ENCODE data around the gene SPIB.
"Not testable (repeated sequence)": the region's sequence is repeated elsewhere in the genome, so short reads cannot be mapped to it uniquely, and the experiment has no call there.

SPIB gene

GRCh38 chr19:50418176-50419021 is at the start of gene SPIB:
SPIB (plus strand) TSS chr19:50418938; CDS start chr19:50418963, 25 bp downstream.
- no peak for DNase-seq (ENCODE audit: low read depth in 2 of 2)

- DNase-seq (ENCODE audit: low read depth in 2 of 2): no peak
Measured at GRCh38 chr19:50371914-50372475, 46.7 kb upstream of the SPIB start.

GRCh38 chr19:50376166-50377050 is 42.3 kb upstream of the SPIB start, which contains the start of gene NR1H2:
NR1H2 (plus strand) TSS chr19:50376457; CDS start chr19:50377606, 1,149 bp downstream.
- peak; percentile 89 to 90 for DNase-seq (ENCODE audit: low read depth in 2 of 2)

- DNase-seq (ENCODE audit: low read depth in 2 of 2): no peak
Measured at GRCh38 chr19:50377051-50377461, 41.7 kb upstream of the SPIB start.

GRCh38 chr19:50377517-50377916 is 41.2 kb upstream of the SPIB start:
- DNase-seq (ENCODE audit: low read depth in 2 of 2): no peak

- no peak for DNase-seq (ENCODE audit: low read depth in 2 of 2)
Measured at GRCh38 chr19:50378169-50378862, 40.4 kb upstream of the SPIB start.

GRCh38 chr19:50378863-50379236 is 39.9 kb upstream of the SPIB start:
- no peak for DNase-seq (ENCODE audit: low read depth in 2 of 2)

GRCh38 chr19:50379602-50380001 is 39.1 kb upstream of the SPIB start:
- no peak for DNase-seq (ENCODE audit: low read depth in 2 of 2)

GRCh38 chr19:50380137-50380536 is 38.6 kb upstream of the SPIB start:
- no peak for DNase-seq (ENCODE audit: low read depth in 2 of 2)

- no peak for DNase-seq (ENCODE audit: low read depth in 2 of 2)
Measured at GRCh38 chr19:50380751-50381151, 38.0 kb upstream of the SPIB start.

- no peak for DNase-seq (ENCODE audit: low read depth in 2 of 2)
Measured at GRCh38 chr19:50381881-50382729, 36.6 kb upstream of the SPIB start.

GRCh38 chr19:50383001-50383851 is 35.5 kb upstream of the SPIB start:
- no peak for DNase-seq (ENCODE audit: low read depth in 2 of 2)

GRCh38 chr19:50383852-50384684 is 34.7 kb upstream of the SPIB start, which contains the start of gene POLD1:
POLD1 (plus strand) TSS chr19:50384347; CDS start chr19:50398852, 14,505 bp downstream.
- DNase-seq (ENCODE audit: low read depth in 2 of 2): peak; percentile 97 to 99

GRCh38 chr19:50384685-50385535 is 33.8 kb upstream of the SPIB start:
- no peak for DNase-seq (ENCODE audit: low read depth in 2 of 2)

GRCh38 chr19:50387176-50387867 is 31.4 kb upstream of the SPIB start:
- DNase-seq (ENCODE audit: low read depth in 2 of 2): no peak

GRCh38 chr19:50387868-50388245 is 30.9 kb upstream of the SPIB start:
- no peak for DNase-seq (ENCODE audit: low read depth in 2 of 2)

GRCh38 chr19:50390295-50390694 is 28.4 kb upstream of the SPIB start:
- DNase-seq (ENCODE audit: low read depth in 2 of 2): not testable (repeated sequence)

Measured in stimulated activated CD4-positive, alpha-beta T cell treated with anti-CD3 and anti-CD28 coated beads, Interleukin-12 subunit alpha, Interleukin-12 subunit beta, amount 100 ng/mL, for 24 hours (primary cell).